Peyer's patch (tissue), 4 donors: ENCODE measurements around the gene KDM4C. TPM values are rescaled to one million over a fixed set of nuclear protein-coding genes. Genes with fewer than 3 reads are reported as not detected.

ENCODE experiments used
- DNase-seq, 3 donors: peaks; one replicate each; pipeline ENCODE4 v3.0.0-alpha.2; 2017 to 2019
- H3K27ac ChIP-seq, 4 donors: fragments of 200-600 bp; sonication (generic); one replicate each; pipeline ENCODE4 v1.5.1; 2016 to 2019
- H3K27me3 ChIP-seq, 2 donors: fragments of 200-600 bp; sonication (generic); one replicate each; pipeline ENCODE4 v1.5.1; 2019
- H3K36me3 ChIP-seq, 3 donors: fragments of 200-600 bp; sonication (generic); one replicate each; pipeline ENCODE4 v1.5.1; 2016 to 2019
- H3K4me1 ChIP-seq, 4 donors: fragments of 200-600 bp; sonication (generic); one replicate each; pipeline ENCODE4 v1.5.1; 2016 to 2019
- H3K4me3 ChIP-seq, 4 donors: fragments of 200-600 bp; sonication (generic); 1 replicate in 3 of 4; 2 replicates in 1 of 4; pipeline ENCODE4 v1.5.1; 2016 to 2019; ENCODE audit warnings: mild to moderate bottlenecking in 1 of 4
- H3K9me3 ChIP-seq, 4 donors: fragments of 200-600 bp; sonication (generic); one replicate each; pipeline ENCODE4 v1.5.1; 2016 to 2019; ENCODE audit warnings: mild to moderate bottlenecking in 1 of 4
- POLR2A ChIP-seq, 2 donors: fragments of 450-650 bp; IDR thresholded peaks; one replicate each; pipeline ENCODE4 v1.5.1; 2017; ENCODE audit warnings: antibody characterized with exemption in 2 of 2, mild to moderate bottlenecking in 2 of 2, moderate library complexity in 2 of 2
- total RNA-seq, 4 donors: library from RNA; depleted of rRNA; stranded (reverse); fragments of >200 nt; gene quantifications; one replicate each; pipeline ENCODE4 v1.1.0, GENCODE V29; 2016
- TF ChIP-seq, protein P1 (sequence below), 6 experiments: fragments of 450-650 bp in 4 of 6; fragments of 200-600 bp in 2 of 6; sonication (generic) in 1 of 6; IDR thresholded peaks; one replicate each; pipeline ENCODE4 v1.5.1; 2017 to 2019; ENCODE audit warnings: antibody characterized with exemption in 6 of 6, mild to moderate bottlenecking in 3 of 6, moderate library complexity in 1 of 6

KDM4C gene
- total RNA-seq, 4 donors from 2014 or later = 90.7 to 125 (median 107) TPM

DNA sequence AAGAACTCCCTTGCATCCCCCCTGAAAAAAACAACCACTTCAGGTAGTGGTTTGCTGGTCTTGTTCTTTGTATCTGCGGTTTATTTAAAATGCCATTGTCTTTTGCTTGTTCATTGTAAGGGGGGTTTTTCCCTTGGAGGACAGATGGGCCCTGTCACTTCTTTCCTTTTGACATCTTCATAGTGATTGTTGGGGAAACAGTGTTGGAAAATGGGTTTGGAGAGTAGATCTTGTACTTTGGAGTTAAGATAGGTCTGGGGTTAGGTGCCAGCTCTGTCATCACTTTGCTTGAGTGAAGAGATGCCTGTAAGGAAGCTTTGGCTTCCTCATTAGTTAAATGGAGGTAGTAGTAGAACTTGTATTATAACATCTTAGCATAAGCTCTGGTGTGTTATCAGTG is 112.4 kb downstream of the KDM4C start:
- no peak overlapping the region for H3K4me3 ChIP-seq
- H3K36me3 ChIP-seq = no peaks in the 10 kb centered on the region
- TF ChIP-seq, protein P1, sequence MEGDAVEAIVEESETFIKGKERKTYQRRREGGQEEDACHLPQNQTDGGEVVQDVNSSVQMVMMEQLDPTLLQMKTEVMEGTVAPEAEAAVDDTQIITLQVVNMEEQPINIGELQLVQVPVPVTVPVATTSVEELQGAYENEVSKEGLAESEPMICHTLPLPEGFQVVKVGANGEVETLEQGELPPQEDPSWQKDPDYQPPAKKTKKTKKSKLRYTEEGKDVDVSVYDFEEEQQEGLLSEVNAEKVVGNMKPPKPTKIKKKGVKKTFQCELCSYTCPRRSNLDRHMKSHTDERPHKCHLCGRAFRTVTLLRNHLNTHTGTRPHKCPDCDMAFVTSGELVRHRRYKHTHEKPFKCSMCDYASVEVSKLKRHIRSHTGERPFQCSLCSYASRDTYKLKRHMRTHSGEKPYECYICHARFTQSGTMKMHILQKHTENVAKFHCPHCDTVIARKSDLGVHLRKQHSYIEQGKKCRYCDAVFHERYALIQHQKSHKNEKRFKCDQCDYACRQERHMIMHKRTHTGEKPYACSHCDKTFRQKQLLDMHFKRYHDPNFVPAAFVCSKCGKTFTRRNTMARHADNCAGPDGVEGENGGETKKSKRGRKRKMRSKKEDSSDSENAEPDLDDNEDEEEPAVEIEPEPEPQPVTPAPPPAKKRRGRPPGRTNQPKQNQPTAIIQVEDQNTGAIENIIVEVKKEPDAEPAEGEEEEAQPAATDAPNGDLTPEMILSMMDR (IDR thresholded peaks at IDR 0.05) = no peak
- TF ChIP-seq POLR2A (IDR thresholded peaks at IDR 0.05) = no peak
- H3K4me1 ChIP-seq = no peaks in the 10 kb centered on the region
- no peaks in the 10 kb centered on the region for H3K27me3 ChIP-seq
- no peak for DNase-seq
- no peaks in the 10 kb centered on the region for H3K9me3 ChIP-seq
- no peak overlapping the region for H3K27ac ChIP-seq

DNA sequence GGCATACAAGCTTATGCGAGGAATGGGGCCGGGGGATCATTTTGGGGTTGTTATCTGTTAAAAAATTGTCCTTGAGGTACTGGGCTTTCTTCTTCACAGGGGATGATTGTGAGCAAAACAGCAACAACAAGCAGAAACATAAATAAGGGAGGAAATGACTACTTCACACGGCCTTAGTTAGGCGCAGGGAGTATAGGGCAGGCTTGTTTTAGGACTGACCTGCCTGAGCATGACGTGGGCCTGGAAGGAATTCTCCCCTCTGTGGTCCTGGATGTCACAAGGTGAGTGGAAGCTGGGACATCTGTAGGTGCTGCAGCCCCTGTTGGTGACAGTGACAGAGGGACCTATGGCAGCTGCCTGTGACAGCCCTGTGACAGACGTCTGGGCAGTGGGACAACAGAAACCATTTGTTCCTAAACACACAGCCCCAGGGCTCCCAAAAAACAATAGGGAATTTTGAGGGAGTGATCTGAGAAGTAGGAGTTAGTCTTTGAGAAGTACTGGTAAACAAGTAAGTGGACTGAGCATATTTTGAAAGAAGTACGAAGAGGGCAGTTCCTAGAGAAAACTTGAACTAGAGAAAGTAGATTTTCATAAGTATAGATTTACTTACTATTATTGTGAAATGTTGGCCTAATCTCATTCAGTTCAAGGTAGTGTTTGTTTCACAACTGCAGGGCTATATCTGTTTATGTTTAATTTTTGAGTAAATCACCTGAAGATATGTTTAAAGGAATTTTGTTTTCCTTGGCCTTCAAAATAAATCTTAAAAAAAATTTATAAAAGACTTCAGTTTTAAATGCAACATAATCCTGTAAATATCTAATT is 113.1 kb downstream of the KDM4C start:
- H3K4me3 ChIP-seq = no peak overlapping the region
- DNase-seq = no peak
- no peak for TF ChIP-seq POLR2A (IDR thresholded peaks at IDR 0.05)
- TF ChIP-seq, protein P1 (IDR thresholded peaks at IDR 0.05) = no peak
- no peaks in the 10 kb centered on the region for H3K36me3 ChIP-seq
- no peaks in the 10 kb centered on the region for H3K27me3 ChIP-seq
- no peak overlapping the region for H3K27ac ChIP-seq
- no peaks in the 10 kb centered on the region for H3K4me1 ChIP-seq
- no peaks in the 10 kb centered on the region for H3K9me3 ChIP-seq

DNA sequence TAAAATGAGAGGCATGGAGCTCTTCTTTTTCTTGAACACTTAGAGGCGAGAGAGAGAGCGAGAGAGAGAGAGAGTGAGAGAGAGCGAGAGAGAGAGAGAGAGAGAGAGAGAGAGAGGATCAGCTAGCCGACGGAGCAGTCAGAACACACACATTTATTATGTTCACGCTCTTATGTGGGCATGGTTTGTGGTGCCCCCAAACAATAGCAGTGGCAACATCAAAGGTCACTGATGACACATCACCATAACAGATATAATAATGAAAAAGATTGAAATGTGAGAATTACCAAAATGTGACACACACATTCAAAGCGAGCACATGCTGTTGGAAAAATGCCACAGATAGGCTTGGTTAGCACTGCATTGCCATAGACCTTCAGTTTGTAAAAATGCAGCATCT is 116.1 kb downstream of the KDM4C start:
- Histone ChIP-seq H3K4me1 (no peaks in the 10 kb centered on the region), H3K9me3 (no peaks in the 10 kb centered on the region), H3K4me3 (no peak overlapping the region), H3K36me3 (no peaks in the 10 kb centered on the region), H3K27me3 (no peaks in the 10 kb centered on the region), H3K27ac (no peak overlapping the region)
- no peak for DNase-seq
- TF ChIP-seq POLR2A (IDR thresholded peaks at IDR 0.05) = no peak
- TF ChIP-seq, protein P1 (IDR thresholded peaks at IDR 0.05) = no peak

DNA sequence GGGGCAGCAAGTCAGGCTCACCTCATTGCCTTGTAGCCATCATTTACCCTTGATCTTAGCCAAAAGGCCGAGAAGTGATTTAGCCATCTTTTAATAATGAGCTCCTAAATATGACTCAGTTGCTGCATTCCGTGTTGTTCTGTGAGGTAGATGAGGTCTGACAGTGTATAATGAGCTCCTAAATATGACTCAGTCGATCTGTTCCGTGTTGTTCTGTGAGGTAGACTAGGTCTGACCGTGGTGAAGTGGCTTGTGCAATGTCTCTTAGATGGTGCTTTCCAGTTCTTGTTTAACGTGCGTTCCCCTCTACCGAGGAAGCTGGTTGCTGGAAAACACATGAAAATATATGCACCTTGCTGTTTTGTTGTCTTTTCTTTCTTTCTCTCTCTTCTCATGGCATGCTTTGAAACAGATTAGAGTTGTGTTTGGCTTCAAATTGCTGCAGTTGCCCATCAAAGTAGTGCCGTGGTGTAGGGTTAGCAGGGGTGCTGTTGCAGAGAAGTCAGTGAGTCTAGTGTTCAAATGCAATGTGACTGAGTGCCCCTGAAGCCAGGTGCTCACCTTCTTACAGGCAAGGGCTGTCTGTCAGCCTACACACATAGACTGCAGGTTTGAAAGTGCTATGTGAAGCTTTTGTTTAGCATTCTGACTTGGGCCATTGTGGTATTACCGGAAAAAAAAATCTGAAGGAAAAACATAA is 118.6 kb downstream of the KDM4C start:
- no peak for DNase-seq
- Histone ChIP-seq H3K4me1 (no peaks in the 10 kb centered on the region), H3K9me3 (no peaks in the 10 kb centered on the region), H3K27ac (no peak overlapping the region), H3K27me3 (no peaks in the 10 kb centered on the region), H3K36me3 (no peaks in the 10 kb centered on the region), H3K4me3 (no peak overlapping the region)
- TF ChIP-seq, protein P1 (IDR thresholded peaks at IDR 0.05) = no peak
- TF ChIP-seq POLR2A (IDR thresholded peaks at IDR 0.05) = no peak

DNA sequence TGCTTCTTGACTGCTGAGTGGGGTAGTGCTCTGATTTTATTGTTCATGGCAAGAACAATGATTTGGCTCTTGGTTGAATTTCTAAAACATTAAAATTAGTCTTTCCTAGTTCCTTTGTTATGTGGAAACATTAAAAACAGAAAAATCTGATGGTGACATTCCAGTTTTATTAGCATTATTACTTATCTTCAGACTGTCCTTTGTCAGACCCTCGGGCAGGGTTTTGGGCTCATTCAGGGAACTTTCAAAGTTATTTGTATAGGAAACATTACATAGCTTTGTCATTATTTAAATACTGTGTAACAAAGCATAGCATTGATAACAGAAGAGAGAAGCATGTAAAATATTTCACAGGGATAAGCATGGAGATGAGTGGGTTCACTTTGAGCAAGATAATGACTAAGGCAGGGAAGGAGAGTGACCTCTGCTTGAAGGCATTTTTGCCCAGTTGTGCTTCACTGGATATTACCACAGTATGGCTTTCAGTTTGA is 119.9 kb downstream of the KDM4C start:
- H3K9me3 ChIP-seq = no peaks in the 10 kb centered on the region
- H3K27ac ChIP-seq = no peak overlapping the region
- TF ChIP-seq, protein P1 (IDR thresholded peaks at IDR 0.05) = no peak
- TF ChIP-seq POLR2A (IDR thresholded peaks at IDR 0.05) = no peak
- H3K36me3 ChIP-seq = no peaks in the 10 kb centered on the region
- DNase-seq = no peak
- H3K4me1 ChIP-seq = no peaks in the 10 kb centered on the region
- H3K4me3 ChIP-seq = no peak overlapping the region
- H3K27me3 ChIP-seq = no peaks in the 10 kb centered on the region
